Neuronal stem cell (in vitro differentiated cells): ENCODE data around the gene ZNF705A.
"Not testable (repeated sequence)": the region's sequence is repeated elsewhere in the genome, so short reads cannot be mapped to it uniquely, and the experiment has no call there.

Source experiments
- DNase-seq: peaks from one replicate; pipeline ENCODE4 v3.0.0-alpha.2; 2013; ENCODE audit warnings: low spot score
- H2AFZ ChIP-seq: one replicate; pipeline ENCODE4 v1.6.1; 2013; ENCODE audit warnings: mild to moderate bottlenecking, low read length, inconsistent platforms
- H2AK5ac ChIP-seq: 2 replicates; pipeline ENCODE4 v1.6.1; 2013; ENCODE audit warnings: low read depth, mild to moderate bottlenecking, inconsistent platforms, low read length, moderate library complexity, mixed read lengths
- H2BK120ac ChIP-seq: 2 replicates; pipeline ENCODE4 v1.6.1; 2013; ENCODE audit warnings: low read depth, mild to moderate bottlenecking, inconsistent platforms, low read length, moderate library complexity, mixed read lengths
- H2BK12ac ChIP-seq: one replicate; pipeline ENCODE4 v1.6.1; 2013; ENCODE audit warnings: low read length, inconsistent platforms
- H2BK15ac ChIP-seq: 2 replicates; pipeline ENCODE4 v1.6.1; 2013; ENCODE audit warnings: mild to moderate bottlenecking, low read length, inconsistent platforms, mixed read lengths
- H2BK5ac ChIP-seq: one replicate; pipeline ENCODE4 v1.6.1; 2013; ENCODE audit warnings: inconsistent platforms, mild to moderate bottlenecking, low read length, moderate library complexity
- H3K14ac ChIP-seq: one replicate; pipeline ENCODE4 v1.6.1; 2013; ENCODE audit warnings: low read length, inconsistent platforms
- H3K18ac ChIP-seq: 2 replicates; pipeline ENCODE4 v1.6.1; 2013; ENCODE audit warnings: low read length, inconsistent platforms
- H3K23ac ChIP-seq: 2 replicates; pipeline ENCODE4 v1.6.1; 2013; ENCODE audit warnings: low read depth, mild to moderate bottlenecking, mixed read lengths, low read length, inconsistent platforms; ENCODE audit not compliant: poor library complexity
- H3K27ac ChIP-seq: replicated peaks from 3 replicates; pipeline ENCODE4 v1.5.1; 2013; ENCODE audit warnings: low read length, inconsistent platforms
- H3K27me3 ChIP-seq, 3 experiments: 2 replicates each; pipeline ENCODE4 v1.6.1; 2013; ENCODE audit warnings: low read length in 3 of 3, mild to moderate bottlenecking in 2 of 3, inconsistent platforms in 1 of 3, low read depth in 1 of 3, mixed read lengths in 1 of 3, moderate library complexity in 1 of 3; ENCODE audit not compliant: control insufficient read depth in 3 of 3, insufficient read depth in 3 of 3
- H3K36me3 ChIP-seq, 2 donors: replicated peaks in 1 of 2; 2 replicates each; pipeline ENCODE4 v1.6.1; 2013; ENCODE audit warnings: low read length in 2 of 2; ENCODE audit not compliant: control insufficient read depth in 2 of 2, insufficient read depth in 2 of 2
- H3K4ac ChIP-seq: 2 replicates; pipeline ENCODE4 v1.6.1; 2013; ENCODE audit warnings: inconsistent platforms, mild to moderate bottlenecking, low read length, moderate library complexity
- H3K4me1 ChIP-seq, 2 donors: 1 replicate in 1 of 2; 2 replicates in 1 of 2; pipeline ENCODE4 v1.6.1; 2013; ENCODE audit warnings: low read length in 2 of 2, low read depth in 1 of 2; ENCODE audit not compliant: control insufficient read depth in 2 of 2, insufficient read depth in 1 of 2
- H3K4me2 ChIP-seq: one replicate; pipeline ENCODE4 v1.6.1; 2013; ENCODE audit warnings: mild to moderate bottlenecking, low read length, inconsistent platforms; ENCODE audit not compliant: insufficient read depth, poor library complexity, severe bottlenecking
- H3K4me3 ChIP-seq, 2 donors: 2 replicates each; pipeline ENCODE4 v1.5.1; 2013; ENCODE audit warnings: low read length in 2 of 2, mild to moderate bottlenecking in 2 of 2, inconsistent platforms in 1 of 2, moderate library complexity in 1 of 2
- H3K79me1 ChIP-seq: one replicate; pipeline ENCODE4 v1.6.1; 2013; ENCODE audit warnings: low read depth, mild to moderate bottlenecking, inconsistent platforms, low read length, moderate library complexity
- H3K9ac ChIP-seq: one replicate; pipeline ENCODE4 v1.6.1; 2013; ENCODE audit warnings: mild to moderate bottlenecking, low read depth, low read length, inconsistent platforms; ENCODE audit not compliant: poor library complexity
- H3K9me3 ChIP-seq, 2 donors: replicated peaks in 1 of 2; 2 replicates each; pipeline versions ENCODE3 to v1.6.1; 2013; ENCODE audit warnings: low read length in 2 of 2, mild to moderate bottlenecking in 2 of 2, inconsistent platforms in 1 of 2, low read depth in 1 of 2, mixed read lengths in 1 of 2, moderate library complexity in 1 of 2; ENCODE audit not compliant: control insufficient read depth in 2 of 2, insufficient read depth in 1 of 2
- H4K8ac ChIP-seq: one replicate; pipeline ENCODE4 v1.6.1; 2013; ENCODE audit warnings: low read depth, mild to moderate bottlenecking, inconsistent platforms, low read length, moderate library complexity
- H4K91ac ChIP-seq: one replicate; pipeline ENCODE4 v1.6.1; 2013; ENCODE audit warnings: low read length, low read depth, mild to moderate bottlenecking, inconsistent platforms; ENCODE audit not compliant: poor library complexity
- WGBS, 2 donors: extraction: QIAGEN DNeasy Blood & Tissue Kit; methylation state at CpG; one replicate each; pipeline ENCODE4 v1.1.7; 2013; ENCODE audit warnings: missing lambda C conversion rate in 2 of 2, mixed read lengths in 1 of 2; ENCODE audit not compliant: insufficient read length in 2 of 2, insufficient replicate concordance in 1 of 2; ENCODE audit errors: extremely low coverage in 2 of 2; 5-methylcytosine and 5-hydroxymethylcytosine counted together

The ZNF705A gene

GRCh38 chr12:8179989-8180585 is 23.3 kb downstream of the ZNF705A start:
- H3K23ac ChIP-seq, H2BK120ac ChIP-seq, H3K27ac ChIP-seq, H3K79me1 ChIP-seq, H3K36me3 ChIP-seq, H2BK15ac ChIP-seq, H2BK12ac ChIP-seq, H3K4ac ChIP-seq, H2BK5ac ChIP-seq, H3K18ac ChIP-seq, H3K9ac ChIP-seq, H3K4me1 ChIP-seq, H2AK5ac ChIP-seq, H3K14ac ChIP-seq, H3K27me3 ChIP-seq, H4K91ac ChIP-seq, H3K9me3 ChIP-seq: not testable (repeated sequence)
- DNase-seq: peak; percentile 42
- peak overlapping the region; percentile 93 for H2AFZ ChIP-seq
- no CpG with 5 or more reads among the region's 43 CpGs for WGBS, 2 donors
- peak overlapping the region; percentile 52 to 78 for H3K4me3 ChIP-seq
- peak overlapping the region; percentile 17 for H4K8ac ChIP-seq
- H3K4me2 ChIP-seq: peak overlapping the region; percentile 45

DNA sequence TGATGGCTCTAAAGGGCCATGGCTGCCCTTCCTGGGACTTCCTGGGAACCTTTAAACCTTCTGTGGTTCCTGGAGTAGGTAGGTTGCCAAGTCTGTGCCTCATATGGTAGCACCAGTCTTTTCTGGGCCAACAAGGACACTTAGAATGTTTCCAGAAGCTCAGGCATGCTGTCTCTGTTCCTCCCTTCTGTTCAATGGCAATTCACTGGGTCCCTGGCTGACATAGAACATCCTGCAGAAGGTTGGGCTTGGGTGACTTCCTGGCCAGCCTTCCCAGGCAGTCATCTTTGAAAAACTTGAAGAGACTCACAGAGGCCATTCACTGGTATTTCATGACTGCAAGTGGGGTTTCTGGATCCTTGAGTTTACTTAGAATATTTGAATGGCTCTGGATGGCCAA is 24.5 kb downstream of the ZNF705A start:
- not testable (repeated sequence) for H2AFZ ChIP-seq, H3K9ac ChIP-seq, H3K14ac ChIP-seq, H3K79me1 ChIP-seq, H3K4me2 ChIP-seq, H4K8ac ChIP-seq, H3K4ac ChIP-seq, DNase-seq, H3K18ac ChIP-seq, H2BK12ac ChIP-seq, H3K36me3 ChIP-seq, H3K23ac ChIP-seq, H4K91ac ChIP-seq, H2BK5ac ChIP-seq, H3K27ac ChIP-seq, H3K27me3 ChIP-seq, H3K4me1 ChIP-seq, H3K4me3 ChIP-seq, H2BK120ac ChIP-seq, H2BK15ac ChIP-seq, H2AK5ac ChIP-seq, H3K9me3 ChIP-seq

GRCh38 chr12:8182923-8183322 is 26.1 kb downstream of the ZNF705A start:
- H2AFZ ChIP-seq, H2BK5ac ChIP-seq, H3K27me3 ChIP-seq, H3K4me1 ChIP-seq, H3K4me3 ChIP-seq, H3K18ac ChIP-seq, H4K91ac ChIP-seq, H3K4me2 ChIP-seq, H2BK120ac ChIP-seq, H2AK5ac ChIP-seq, H3K79me1 ChIP-seq, H3K23ac ChIP-seq, H2BK15ac ChIP-seq, H2BK12ac ChIP-seq, H3K27ac ChIP-seq, H3K14ac ChIP-seq, H4K8ac ChIP-seq, H3K4ac ChIP-seq, H3K9me3 ChIP-seq, DNase-seq, H3K36me3 ChIP-seq, H3K9ac ChIP-seq: not testable (repeated sequence)
- WGBS, 2 donors: no CpG with 5 or more reads among the region's 7 CpGs

GRCh38 chr12:8183346-8183745 is 26.5 kb downstream of the ZNF705A start:
- H4K91ac ChIP-seq, H3K23ac ChIP-seq, H3K27ac ChIP-seq, DNase-seq, H2AK5ac ChIP-seq, H2BK15ac ChIP-seq, H3K4me1 ChIP-seq, H3K27me3 ChIP-seq, H3K14ac ChIP-seq, H3K4me2 ChIP-seq, H2BK5ac ChIP-seq, H4K8ac ChIP-seq, H3K9ac ChIP-seq, H2BK120ac ChIP-seq, H3K4me3 ChIP-seq, H3K9me3 ChIP-seq, H2AFZ ChIP-seq, H3K79me1 ChIP-seq, H3K36me3 ChIP-seq, H2BK12ac ChIP-seq, H3K18ac ChIP-seq, H3K4ac ChIP-seq: not testable (repeated sequence)
- no CpG with 5 or more reads among the region's 23 CpGs for WGBS, 2 donors
